HG02763 (cell line): Measurements from ENCODE around the gene GRIP1.
A peak's percentile ranks its signal among the peaks of the same experiment; 100 is the strongest.

ENCODE experiments used
- ATAC-seq: cut with Tn5 transposase; IDR thresholded peaks from one replicate; pipeline ENCODE4 v1.9.1; 2021; ENCODE audit warnings: mild to moderate bottlenecking, moderate library complexity; ENCODE audit not compliant: unreplicated experiment

GRIP1 gene

DNA sequence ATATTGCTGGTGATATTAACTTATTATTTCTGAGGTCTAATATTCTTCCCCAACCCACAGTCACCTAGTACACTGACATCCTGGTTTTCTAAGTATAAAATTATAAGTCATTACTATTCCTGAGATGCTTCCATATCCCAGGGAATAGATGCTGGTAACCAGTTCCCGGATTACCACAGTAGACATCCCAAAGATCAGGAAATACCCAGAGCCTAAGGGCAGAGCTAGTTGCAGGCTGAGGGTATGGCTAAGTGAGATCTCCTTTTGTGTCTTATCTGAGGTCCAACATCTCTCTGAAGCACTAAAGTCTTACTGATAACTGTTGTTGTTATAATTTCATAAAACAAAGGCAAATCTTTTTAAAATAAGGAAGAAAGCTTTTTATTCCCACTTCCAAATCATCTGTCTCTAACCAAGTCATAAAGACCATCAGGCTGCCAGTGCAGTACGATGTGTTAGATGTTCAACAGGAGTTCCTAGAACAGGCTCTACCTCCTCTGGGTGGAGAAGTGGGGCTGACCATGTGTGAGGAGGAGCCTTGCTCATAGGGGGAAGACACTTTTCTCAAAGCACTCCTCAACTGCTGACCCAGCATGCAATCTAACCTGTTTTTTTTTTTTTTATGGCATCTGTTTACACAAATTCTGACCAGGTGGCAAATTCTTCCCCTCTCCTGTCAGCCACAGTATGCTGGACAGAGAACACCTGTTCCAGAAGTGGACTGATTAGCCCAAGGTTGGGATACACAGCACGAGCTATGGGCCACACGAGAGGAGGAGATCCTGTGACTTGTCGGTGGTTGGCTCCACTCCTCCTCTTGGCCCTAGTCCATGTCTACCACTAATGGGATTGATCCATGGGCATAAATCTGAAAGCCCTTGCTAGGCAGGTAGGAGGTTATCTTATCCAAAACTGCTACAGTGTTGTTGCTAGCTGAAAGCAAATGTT lies 16.1 kb upstream of the GRIP1 start:
- no peak for ATAC-seq

DNA sequence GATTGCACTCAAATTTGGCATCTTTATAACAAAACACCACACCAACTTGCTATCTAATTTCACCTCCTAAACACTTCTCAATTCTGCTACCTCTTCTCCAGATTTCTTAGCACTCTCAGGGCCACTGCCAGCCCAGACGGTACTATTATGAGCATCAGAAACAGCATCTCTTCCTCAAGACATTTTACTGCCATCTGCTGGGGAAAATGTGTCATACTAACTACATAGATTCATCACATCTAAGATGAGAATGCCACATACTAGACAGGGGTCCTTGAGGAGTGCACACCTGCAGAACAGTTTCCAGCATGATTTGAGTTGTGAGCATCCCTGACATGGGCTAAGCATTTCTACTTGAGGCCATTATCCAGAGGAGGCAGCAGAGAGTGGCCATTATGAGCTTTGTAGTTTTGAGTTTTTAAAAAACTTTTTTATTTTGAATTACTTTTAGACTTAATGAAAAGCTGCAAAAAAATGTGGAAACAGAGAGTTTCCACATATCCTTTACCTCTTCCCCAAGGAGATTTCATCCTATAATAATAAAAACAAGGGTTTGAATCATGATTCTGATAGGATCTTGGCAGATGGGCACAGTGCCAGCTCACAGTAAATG lies 15.1 kb upstream of the GRIP1 start:
- ATAC-seq, result peak; percentile 75

GRCh38 chr12:66692986-66693385 lies 14.1 kb upstream of the GRIP1 start:
- ATAC-seq, result no peak

DNA sequence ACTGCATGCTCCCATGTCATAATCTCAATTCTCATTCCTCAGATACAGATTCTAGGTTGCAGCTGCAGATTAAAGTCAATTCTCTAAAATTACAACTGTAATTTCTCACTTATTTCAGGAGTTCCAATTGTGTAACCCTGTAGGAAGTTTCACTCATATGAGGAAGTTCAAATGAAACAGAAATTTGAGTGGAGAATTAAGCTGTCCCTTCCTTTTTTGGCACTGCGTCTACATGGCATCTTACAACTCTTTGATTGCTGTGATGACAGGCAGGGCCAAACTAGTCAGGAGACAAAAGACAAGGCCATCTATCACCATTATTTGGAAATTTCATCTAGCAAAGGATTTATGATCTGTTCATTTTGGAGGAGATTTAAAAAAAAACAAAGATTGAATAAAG lies 13.3 kb upstream of the GRIP1 start:
- no peak for ATAC-seq

DNA sequence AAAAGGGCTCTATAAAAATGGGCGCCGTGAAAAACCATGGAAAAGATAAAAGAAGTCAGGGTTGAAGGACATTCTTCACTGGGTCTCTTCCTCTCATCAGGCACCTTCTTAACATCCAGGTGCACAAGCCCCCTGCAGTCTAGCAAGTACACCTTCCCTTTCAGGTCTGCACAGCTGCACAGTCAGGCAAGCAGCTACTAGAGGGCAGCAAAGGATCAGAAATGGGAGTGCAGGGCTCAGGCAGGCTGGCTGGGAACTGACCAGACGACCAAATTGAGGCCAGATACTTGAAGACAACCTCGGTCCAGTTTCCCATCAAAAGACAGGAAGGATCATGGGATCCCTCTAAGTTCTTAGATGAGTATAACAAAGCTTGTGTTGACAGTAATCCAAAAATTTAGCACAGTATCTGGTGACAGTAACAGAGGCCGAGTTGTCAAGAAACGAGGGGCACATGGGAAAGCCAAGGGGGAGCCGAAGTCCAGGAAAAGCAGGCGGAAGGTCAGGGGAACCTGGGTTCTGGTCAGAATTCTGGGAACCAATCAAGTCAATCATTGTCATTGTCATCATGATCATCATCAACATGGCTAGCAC lies 10.1 kb upstream of the GRIP1 start:
- no peak for ATAC-seq

- ATAC-seq, result no peak
These were observed 5.3 kb upstream of the GRIP1 start for GRCh38 chr12:66684222-66684621.

DNA sequence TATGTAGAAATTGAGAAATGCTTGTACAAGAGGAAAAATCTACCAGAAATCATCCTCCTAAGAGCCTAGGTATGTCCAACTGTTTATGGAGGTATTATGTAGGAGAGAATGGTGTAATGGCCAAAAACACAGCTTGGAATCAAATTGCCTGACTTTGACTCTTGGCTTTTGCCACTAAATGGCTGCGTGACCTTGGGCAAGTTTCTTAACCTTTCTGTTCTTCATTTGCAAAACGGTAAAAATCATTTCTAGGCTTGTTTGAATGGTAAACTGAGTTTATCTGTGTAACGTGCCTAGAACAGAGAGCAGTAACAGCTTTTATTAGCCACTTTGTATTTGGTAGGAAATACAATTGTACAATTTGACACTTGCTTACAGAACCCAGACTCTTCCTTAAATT lies 4.9 kb upstream of the GRIP1 start:
- ATAC-seq, result no peak

DNA sequence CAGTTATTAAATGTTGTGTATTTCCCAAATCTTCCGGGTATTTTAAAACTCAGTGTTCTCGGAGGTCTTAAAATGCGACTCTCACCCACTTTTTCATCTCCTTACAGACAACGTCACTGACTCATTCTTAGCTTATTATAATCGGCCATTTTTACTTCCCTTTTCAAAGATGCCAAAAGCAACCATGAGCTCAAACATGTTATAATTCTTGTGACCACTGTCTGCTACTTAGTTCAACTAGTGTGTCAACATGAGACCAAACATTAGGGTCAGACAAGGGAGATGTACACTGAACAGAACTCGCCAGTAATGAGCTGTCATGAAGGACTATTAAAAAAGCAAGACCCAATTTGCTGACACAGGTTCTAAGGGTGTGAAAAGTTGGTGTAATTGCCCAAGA lies 4.2 kb upstream of the GRIP1 start:
- ATAC-seq, result no peak

GRCh38 chr12:66679461-66680084 lies 697 bp upstream of the GRIP1 start:
- no peak for ATAC-seq

DNA sequence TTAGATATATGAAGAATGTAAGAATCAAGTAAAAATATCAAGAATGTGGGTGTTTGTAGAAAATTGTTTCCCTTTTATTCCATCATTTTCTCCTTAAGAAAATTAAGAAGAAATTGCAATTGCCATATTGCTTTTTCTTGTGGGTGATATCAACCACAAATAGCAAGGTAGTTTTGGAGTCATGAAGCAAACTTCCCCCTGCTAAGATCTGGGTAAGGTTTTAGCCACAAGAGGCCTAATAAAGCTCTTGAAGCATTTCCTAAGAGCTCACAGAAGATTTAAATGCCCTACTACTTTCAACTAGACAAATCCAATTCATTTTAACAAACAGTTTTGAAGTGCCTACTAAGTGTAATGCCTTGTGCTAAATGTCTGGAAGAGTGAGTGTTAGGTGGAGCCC lies 2.6 kb downstream of the GRIP1 start:
- no peak for ATAC-seq

DNA sequence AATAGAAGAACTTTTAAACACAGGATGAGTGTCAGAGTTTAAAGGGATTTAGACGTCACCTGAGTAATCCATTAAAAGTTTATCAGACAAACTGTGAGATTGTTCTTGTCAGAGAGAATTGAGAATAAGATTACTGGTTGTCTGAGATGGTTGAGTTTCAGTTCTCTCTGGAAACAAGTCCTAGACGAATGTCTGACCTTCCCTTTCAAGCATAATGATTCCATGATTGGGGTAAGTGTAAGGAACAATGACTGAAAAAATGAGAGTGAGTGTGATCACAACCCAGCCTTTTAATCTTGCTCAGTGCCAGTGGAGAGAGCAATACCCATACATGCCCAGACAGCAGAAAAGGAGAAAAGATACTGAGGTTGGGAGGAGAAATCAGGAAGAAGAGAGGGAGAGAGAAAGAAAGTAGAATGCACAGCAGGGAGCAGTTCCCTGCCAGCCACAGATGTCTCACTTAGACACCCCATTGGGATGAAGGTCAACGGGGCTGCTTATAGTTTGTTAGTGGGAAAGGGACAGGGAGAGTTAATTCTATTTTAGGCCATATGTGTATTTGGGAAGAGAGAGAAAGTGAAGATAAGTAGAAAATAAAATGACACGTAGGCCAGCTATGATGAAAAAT lies 4.3 kb downstream of the GRIP1 start:
- no peak for ATAC-seq

GRCh38 chr12:66669541-66669940 lies 9.3 kb downstream of the GRIP1 start:
- ATAC-seq, result no peak

- ATAC-seq, result no peak
These were observed 10.6 kb downstream of the GRIP1 start for GRCh38 chr12:66668311-66668710.

GRCh38 chr12:66667906-66668305 lies 11.0 kb downstream of the GRIP1 start:
- ATAC-seq, result no peak

- ATAC-seq, result no peak
These were observed 12.4 kb downstream of the GRIP1 start for GRCh38 chr12:66666481-66666880.

DNA sequence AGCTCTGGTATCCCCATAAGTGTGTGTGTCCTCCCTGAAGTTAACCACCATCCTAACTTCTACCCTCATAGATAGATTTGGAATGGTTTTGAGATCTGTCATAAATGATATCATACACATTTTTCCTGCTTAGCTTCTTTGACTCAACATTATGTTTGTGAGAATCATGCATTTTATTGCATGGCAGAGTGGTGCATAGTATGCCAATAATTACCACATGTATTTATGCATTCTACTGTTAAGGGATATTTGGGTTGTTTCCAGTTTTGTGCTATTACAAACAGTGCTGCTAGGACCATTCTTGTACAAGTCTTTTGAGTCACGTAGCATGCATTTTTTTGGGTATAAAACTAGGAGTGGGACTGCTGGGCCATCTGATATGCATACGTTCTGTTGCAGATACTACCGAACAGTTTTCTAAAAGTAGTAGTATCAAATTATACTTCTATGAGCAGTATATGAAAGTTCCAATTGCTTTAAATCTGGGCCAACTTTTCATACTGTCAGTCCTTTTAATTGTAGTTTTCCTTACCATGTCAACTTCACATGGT lies 13.4 kb downstream of the GRIP1 start:
- ATAC-seq, result no peak

DNA sequence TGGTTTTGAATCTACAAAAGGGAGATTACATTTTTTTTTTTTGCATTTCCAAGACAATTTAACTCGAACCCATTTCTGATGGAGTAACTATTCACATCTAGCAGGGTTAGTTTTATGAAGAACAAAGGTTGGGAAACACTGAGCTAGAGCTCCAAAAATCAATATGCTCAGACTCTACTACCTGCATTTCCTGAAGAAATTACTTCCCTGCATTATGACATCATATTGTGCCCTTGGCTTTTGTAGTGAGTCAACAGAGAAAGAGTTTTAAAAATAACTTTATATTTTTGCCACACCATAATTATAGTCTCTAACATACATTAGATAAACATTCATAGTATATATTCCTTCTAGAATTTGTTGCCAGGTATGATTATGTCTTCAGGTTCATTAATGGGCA lies 14.8 kb downstream of the GRIP1 start:
- no peak for ATAC-seq

DNA sequence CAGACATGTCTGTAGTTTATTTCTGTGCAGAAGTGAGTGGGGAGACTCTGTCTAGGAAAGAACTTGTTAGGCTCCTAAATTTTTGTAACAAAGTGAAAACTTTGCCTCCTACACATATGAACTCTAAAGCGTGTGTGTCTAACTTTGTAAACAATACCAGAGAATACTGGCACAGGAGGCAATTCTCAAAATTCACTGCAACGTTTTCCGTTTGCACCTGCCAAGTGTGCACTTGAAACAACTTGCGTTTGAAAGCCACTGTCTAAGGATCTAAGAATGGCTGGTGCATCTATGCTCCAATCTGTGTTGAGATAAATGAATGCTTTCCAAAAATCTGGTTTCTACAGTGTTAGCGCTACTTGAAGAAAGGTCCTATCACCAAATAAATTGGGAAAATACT lies 15.3 kb downstream of the GRIP1 start:
- no peak for ATAC-seq

- no peak for ATAC-seq
These were observed 16.1 kb downstream of the GRIP1 start for GRCh38 chr12:66662729-66663128.

GRCh38 chr12:66662179-66662578 lies 16.7 kb downstream of the GRIP1 start:
- no peak for ATAC-seq

DNA sequence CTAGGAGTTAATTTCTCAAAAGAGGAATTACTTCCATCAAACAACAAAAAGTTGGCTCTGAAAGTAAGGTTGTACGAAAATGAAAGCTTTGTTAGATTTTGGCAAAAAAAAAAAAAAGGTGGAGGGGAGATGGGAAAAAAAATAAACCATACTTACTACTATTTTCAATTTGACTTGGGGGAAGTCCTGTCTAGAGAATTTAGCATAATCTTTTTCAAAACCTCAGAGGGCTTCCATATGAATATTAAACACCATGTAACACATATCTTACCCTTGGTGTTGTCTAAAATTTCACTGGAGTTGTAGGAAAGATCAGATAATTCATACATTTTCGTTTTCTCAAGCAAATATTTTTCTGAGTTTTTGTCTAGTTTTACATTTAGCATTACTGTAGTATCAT lies 17.5 kb downstream of the GRIP1 start:
- no peak for ATAC-seq
